ENCODE data around the gene KCNJ4.
A peak's percentile ranks its signal among the peaks of the same experiment; 100 is the strongest.
"Not testable (repeated sequence)": the region's sequence is repeated elsewhere in the genome, so short reads cannot be mapped to it uniquely, and the experiment has no call there.

KCNJ4 gene

GRCh38 chr22:38474003-38474607, 19.1 kb upstream of the KCNJ4 start:
- no peak for DNase-seq (ENCODE audit: low read depth)
- no peak overlapping the region for H3K4me3 ChIP-seq (ENCODE audit: low read length)
- TF ChIP-seq CTCF (conservative IDR thresholded peaks at IDR 0.05; ENCODE audit: low read depth, low read length): no peak

- TF ChIP-seq CTCF (conservative IDR thresholded peaks at IDR 0.05; ENCODE audit: low read depth, low read length): no peak
These were observed 16.2 kb upstream of the KCNJ4 start for GRCh38 chr22:38471237-38471636.

GRCh38 chr22:38470179-38470578, 15.2 kb upstream of the KCNJ4 start:
- DNase-seq (ENCODE audit: low read depth); H3K4me3 ChIP-seq (ENCODE audit: low read length): not testable (repeated sequence)

More at GRCh38 chr22:38471237-38471636, 16.2 kb upstream of the KCNJ4 start:
- DNase-seq (ENCODE audit: low read depth): no peak
- no peak overlapping the region for H3K4me3 ChIP-seq (ENCODE audit: low read length)

GRCh38 chr22:38469306-38469781, 14.3 kb upstream of the KCNJ4 start:
- no peak for DNase-seq (ENCODE audit: low read depth)
- no peak overlapping the region for H3K4me3 ChIP-seq (ENCODE audit: low read length)
- no peak for TF ChIP-seq CTCF (conservative IDR thresholded peaks at IDR 0.05; ENCODE audit: low read depth, low read length)

- H3K4me3 ChIP-seq (ENCODE audit: low read length): peak overlapping the region; percentile 58
- no peak for DNase-seq (ENCODE audit: low read depth)
- peak; percentile 29 for TF ChIP-seq CTCF (conservative IDR thresholded peaks at IDR 0.05; ENCODE audit: low read depth, low read length)
These were observed 13.7 kb upstream of the KCNJ4 start for GRCh38 chr22:38468443-38469305.

- no peak for DNase-seq (ENCODE audit: low read depth)
- H3K4me3 ChIP-seq (ENCODE audit: low read length): peak within 1 kb of the TSS; percentile 58
- TF ChIP-seq CTCF (conservative IDR thresholded peaks at IDR 0.05; ENCODE audit: low read depth, low read length): no peak
These were observed 13.0 kb upstream of the KCNJ4 start, which contains the start of gene KDELR3 for GRCh38 chr22:38467904-38468442. KDELR3 (plus strand) TSS chr22:38468096; CDS start chr22:38468234, 138 bp downstream.

- no peak for DNase-seq (ENCODE audit: low read depth)
- no peak for TF ChIP-seq CTCF (conservative IDR thresholded peaks at IDR 0.05; ENCODE audit: low read depth, low read length)
- H3K4me3 ChIP-seq (ENCODE audit: low read length): peak overlapping the region; percentile 44
These were observed 12.5 kb upstream of the KCNJ4 start for GRCh38 chr22:38467438-38467903.

Measured in retinal pigment epithelial cell (primary cell).